HepG2 (cell line): Measurements from ENCODE around the gene INKA1. TPM values are rescaled to one million over a fixed set of nuclear protein-coding genes. Genes with fewer than 3 reads are reported as not detected.

Source experiments
- ATAC-seq: fragments of 200-7000 bp; cut with Tn5 transposase; 3 replicates; pipeline ENCODE4 v1.9.1; 2020; ENCODE audit warnings: mild to moderate bottlenecking, moderate library complexity
- BruUV-seq: library from RNA; stranded (reverse); fragments of 400-500 nt; replicated peaks from 2 replicates; lab custom pipeline; 2021; lab: Mats Ljungman, UMichigan
- CTCF ChIA-PET: fragments of 300-600 bp; formaldehyde crosslinking; extraction: SDS; loops from one replicate; lab custom pipeline; 2021; ENCODE audit warnings: low total read pairs, inconsistent platforms, low intra/inter-chr PET ratio; lab: Yijun Ruan, JAX
- POLR2A ChIA-PET: fragments of 350-600 bp; sonication (Branson Sonifier 250); formaldehyde crosslinking; loops from one replicate; lab custom pipeline; 2020; ENCODE audit warnings: antibody characterized with exemption, inconsistent platforms; lab: Yijun Ruan, JAX
- DNase-seq: peaks from one replicate; pipeline ENCODE4 v3.0.0-alpha.2; 2015; ENCODE audit warnings: low spot score
- FAIRE-seq: peaks from 3 replicates; lab custom pipeline; 2011; peaks lifted over from hg19 to GRCh38; lab: Jason Lieb, UNC
- H2AFZ ChIP-seq: one replicate; pipeline ENCODE4 v1.6.1; 2011; ENCODE audit warnings: low read length, inconsistent platforms
- H3K27ac ChIP-seq: fragments of 300-600 bp; 3 replicates; pipeline ENCODE4 v1.8.0; 2011; ENCODE audit warnings: mixed run types, mild to moderate bottlenecking, mixed read lengths, low read length, inconsistent platforms; ENCODE audit not compliant: insufficient read depth; ENCODE audit errors: extremely low read length
- H3K27me3 ChIP-seq, 2 experiments: fragments of 200-600 bp in 1 of 2; 2 replicates in 1 of 2; 3 replicates in 1 of 2; pipeline versions ENCODE4 v1.6.0 to v1.8.0; 2011; ENCODE audit warnings: low read length in 2 of 2, mild to moderate bottlenecking in 2 of 2, moderate library complexity in 2 of 2, inconsistent platforms in 1 of 2; ENCODE audit not compliant: insufficient read depth in 2 of 2, control insufficient read depth in 1 of 2
- H3K36me3 ChIP-seq, 2 experiments: fragments of 200-600 bp in 1 of 2; replicated peaks in 1 of 2; 2 replicates in 1 of 2; 3 replicates in 1 of 2; pipeline versions ENCODE4 v1.5.1 to v1.8.0; 2011; ENCODE audit warnings: low read length in 2 of 2, inconsistent platforms in 1 of 2; ENCODE audit not compliant: insufficient read depth in 2 of 2, control insufficient read depth in 1 of 2
- H3K4me1 ChIP-seq: 2 replicates; pipeline ENCODE4 v1.5.1; 2012; ENCODE audit warnings: low read length, inconsistent platforms; ENCODE audit not compliant: insufficient read depth
- H3K4me2 ChIP-seq: 2 replicates; pipeline ENCODE4 v1.6.0; 2011; ENCODE audit warnings: low read depth, low read length, inconsistent platforms
- H3K4me3 ChIP-seq, 3 experiments: fragments of 200-600 bp in 1 of 3; sonication (generic), shearing (Covaris generic) in 1 of 3; replicated peaks in 1 of 3; 2 replicates each; pipeline ENCODE4 v1.5.1; 2011 to 2016; ENCODE audit warnings: low read length in 3 of 3, inconsistent platforms in 2 of 3, low read depth in 2 of 3, mild to moderate bottlenecking in 2 of 3, control low read depth in 1 of 3, mixed read lengths in 1 of 3; ENCODE audit not compliant: insufficient read depth in 1 of 3
- H3K79me2 ChIP-seq: one replicate; pipeline ENCODE4 v1.6.1; 2011; ENCODE audit warnings: low read length, inconsistent platforms; ENCODE audit not compliant: insufficient read depth
- H3K9ac ChIP-seq: 2 replicates; pipeline ENCODE4 v1.6.0; 2011; ENCODE audit warnings: mild to moderate bottlenecking, low read depth, low read length, inconsistent platforms; ENCODE audit not compliant: insufficient read depth
- H3K9me3 ChIP-seq: 2 replicates; pipeline ENCODE4 v1.5.1; 2012; ENCODE audit warnings: mild to moderate bottlenecking, low read length
- H4K20me1 ChIP-seq: 2 replicates; pipeline ENCODE4 v1.6.0; 2011; ENCODE audit warnings: inconsistent platforms, mild to moderate bottlenecking, low read length, moderate library complexity; ENCODE audit not compliant: insufficient read depth
- BCLAF1 ChIP-seq: fragments of 450-650 bp; IDR thresholded peaks from 2 replicates; pipeline ENCODE4 v1.6.1; 2017; ENCODE audit warnings: mild to moderate bottlenecking
- FIP1L1 ChIP-seq: fragments of 200-400 bp; formaldehyde crosslinking; IDR thresholded peaks from 2 replicates; pipeline ENCODE4 v1.6.1; 2018; ENCODE audit warnings: low read depth, mild to moderate bottlenecking, low read length, moderate library complexity, borderline replicate concordance; ENCODE audit not compliant: insufficient read depth
- IRF1 ChIP-seq: sonication (generic); formaldehyde crosslinking; IDR thresholded peaks from 2 replicates; pipeline ENCODE4 v1.4.0; 2020; ENCODE audit warnings: low read depth, mild to moderate bottlenecking, missing genetic modification reagents
- MED13 ChIP-seq: sonication (generic); formaldehyde crosslinking; IDR thresholded peaks from 2 replicates; pipeline ENCODE4 v1.5.0; 2020; ENCODE audit warnings: missing genetic modification reagents
- NKX3-1 ChIP-seq: sonication (generic); formaldehyde crosslinking; IDR thresholded peaks from 2 replicates; pipeline ENCODE4 v1.5.0; 2020; ENCODE audit warnings: missing genetic modification reagents
- PAF1 ChIP-seq: IDR thresholded peaks from 2 replicates; pipeline ENCODE4 v1.6.1; 2016; ENCODE audit warnings: missing genetic modification reagents, missing compliant biosample characterization
- RNF2 ChIP-seq: fragments of 450-650 bp; conservative IDR thresholded peaks from 2 replicates; pipeline ENCODE4 v1.6.1; 2016; ENCODE audit warnings: low read depth
- SKI ChIP-seq: fragments of 450-650 bp; IDR thresholded peaks from one replicate; pipeline ENCODE4 v1.6.1; 2018; ENCODE audit warnings: mild to moderate bottlenecking; ENCODE audit not compliant: partially characterized antibody
- ZC3H4 ChIP-seq: sonication (generic); formaldehyde crosslinking; IDR thresholded peaks from 2 replicates; pipeline ENCODE4 v1.4.0; 2020; ENCODE audit warnings: missing genetic modification reagents, borderline replicate concordance
- ZKSCAN8 ChIP-seq: IDR thresholded peaks from 2 replicates; pipeline ENCODE4 v1.6.1; 2016; ENCODE audit warnings: borderline replicate concordance, missing genetic modification reagents, missing compliant biosample characterization
- ZNF20 ChIP-seq: sonication (generic); formaldehyde crosslinking; IDR thresholded peaks from 2 replicates; pipeline ENCODE4 v1.4.0; 2020; ENCODE audit warnings: mild to moderate bottlenecking, moderate library complexity, missing genetic modification reagents
- ZNF33B ChIP-seq: sonication (generic); formaldehyde crosslinking; IDR thresholded peaks from 2 replicates; pipeline ENCODE4 v1.5.1; 2020; ENCODE audit warnings: mild to moderate bottlenecking, missing genetic modification reagents
- ZNF430 ChIP-seq: sonication (generic); formaldehyde crosslinking; IDR thresholded peaks from 2 replicates; pipeline ENCODE4 v1.9.0; 2021; ENCODE audit warnings: mild to moderate bottlenecking, missing genetic modification reagents
- ZNF530 ChIP-seq: sonication (generic); formaldehyde crosslinking; IDR thresholded peaks from 2 replicates; pipeline ENCODE4 v1.5.0; 2020; ENCODE audit warnings: low read depth, mild to moderate bottlenecking, missing genetic modification reagents
- ZNF580 ChIP-seq: IDR thresholded peaks from 2 replicates; pipeline ENCODE4 v1.6.1; 2016; ENCODE audit warnings: low read depth, borderline replicate concordance
- ZNF589 ChIP-seq: sonication (generic); formaldehyde crosslinking; conservative IDR thresholded peaks from 2 replicates; pipeline ENCODE4 v1.8.0; 2022; ENCODE audit warnings: mild to moderate bottlenecking, moderate library complexity, missing genetic modification reagents
- ZNF777 ChIP-seq: sonication (generic); formaldehyde crosslinking; IDR thresholded peaks from 2 replicates; pipeline ENCODE4 v1.4.0; 2020; ENCODE audit warnings: missing genetic modification reagents
- WGBS: methylation state at CpG from one replicate; pipeline ENCODE4 v1.1.6; 2017; ENCODE audit warnings: low lambda C conversion rate; 5-methylcytosine and 5-hydroxymethylcytosine counted together
- in situ Hi-C: cut with HindIII; loops from 2 replicates; pipeline ENCODE4 v1.10.0; 2017; ENCODE audit warnings: low pct_unique_long_range_greater_than_20kb; ENCODE audit not compliant: extremely low pct_ligation_motif_present
- intact Hi-C: fragments of 100-400 bp; cut with micrococcal nuclease; formaldehyde crosslinking; loops from one replicate; pipeline ENCODE4 v1.10.0; 2022; ENCODE audit not compliant: unreplicated experiment
- polyA plus RNA-seq, 8 experiments: library from polyadenylated mRNA; depleted of rRNA in 3 of 8; stranded (reverse) in 7 of 8; unstranded in 1 of 8; fragments of >200 nt; fragmentation: Illumina TruSeq in 4 of 8; extraction: Trizol in 4 of 8; gene quantifications; 2 replicates each; pipeline versions ENCODE4 v1.2.1 to v1.2.3, GENCODE V29; 2011 to 2016; ENCODE audit warnings: low read depth in 4 of 8, missing spikeins in 1 of 8, mixed read lengths in 1 of 8; ENCODE audit not compliant: insufficient read depth in 1 of 8
- total RNA-seq, 5 experiments: library from RNA; depleted of rRNA; stranded (reverse); fragments of >200 nt; fragmentation: Illumina TruSeq; extraction: Trizol; gene quantifications; 2 replicates each; pipeline ENCODE4 v1.2.3, GENCODE V29; 2016; ENCODE audit warnings: low read depth in 1 of 5

The INKA1 gene
- total and polyA plus RNA-seq, 2 of the 13 experiments (the other 11 are each of a cell fraction or from before 2014, with no cell fraction given): 0.22 to 0.41 TPM

GRCh38 chr3:49794431-49794830 lies 8.6 kb upstream of the INKA1 start:
- Histone ChIP-seq H3K27ac (no peak overlapping the region), H3K9me3 (no peaks in the 10 kb centered on the region), H4K20me1 (no peaks in the 10 kb centered on the region), H3K4me2 (peak overlapping the region; percentile 0; the same call in 1 of the 2 replicates), H3K4me3 (no peak overlapping the region), H2AFZ (no peak overlapping the region), H3K79me2 (no peaks in the 10 kb centered on the region), H3K9ac (no peak overlapping the region), H3K4me1 (peaks cover 44% of the 10 kb centered on the region), H3K27me3 (peaks cover 0 to 1% of the 10 kb centered on the region in 2 experiments; a peak in 1 of 5 replicates), H3K36me3 (no peaks in the 10 kb centered on the region)
- in situ Hi-C loops: no loop called here
- FAIRE-seq: no peak
- 67% methylated on average over 1 of the region's 4 CpGs for WGBS
- BruUV-seq: no TSS peak
- no peak for TF ChIP-seq ZC3H4 (CRISPR knock-in tag)
- no peak for TF ChIP-seq ZNF530
- TF ChIP-seq NKX3-1 (CRISPR knock-in tag): no peak
- TF ChIP-seq ZNF589 (CRISPR knock-in tag): no peak
- no peak for TF ChIP-seq ZNF777
- TF ChIP-seq ZNF20 (CRISPR knock-in tag): no peak
- TF ChIP-seq ZKSCAN8 (CRISPR knock-in tag): no peak
- no peak for TF ChIP-seq PAF1 (CRISPR knock-in tag)
- TF ChIP-seq IRF1 (CRISPR knock-in tag): no peak
- no peak for TF ChIP-seq ZNF33B (CRISPR knock-in tag)
- TF ChIP-seq BCLAF1: no peak
- TF ChIP-seq ZNF430 (CRISPR knock-in tag): no peak
- no peak for TF ChIP-seq SKI
- TF ChIP-seq MED13 (CRISPR knock-in tag): no peak
- TF ChIP-seq FIP1L1: no peak
- TF ChIP-seq ZNF580 (CRISPR knock-in tag): no peak
- TF ChIP-seq RNF2: no peak
- ChIA-PET CTCF (no interaction called here), POLR2A (no interaction called here)
- peak; percentile 13 for ATAC-seq
- intact Hi-C loops: no loop called here
- DNase-seq: no peak
